B cell (primary cell): ENCODE measurements around the gene NRXN2. TPM values are rescaled to one million over a fixed set of nuclear protein-coding genes. Genes with fewer than 3 reads are reported as not detected.

Experiments used
- ATAC-seq: fragments of 200-7000 bp; cut with Tn5 transposase; one replicate; pipeline ENCODE4 v1.10.0; 2021; ENCODE audit warnings: low read depth, mild to moderate bottlenecking, moderate number of reproducible peaks, moderate library complexity
- CTCF ChIA-PET: fragments of 350-600 bp; sonication (Branson Sonifier 250); formaldehyde crosslinking; loops from one replicate; lab custom pipeline; 2021; ENCODE audit warnings: antibody characterized with exemption, inconsistent platforms; lab: Charles Lee
- POLR2A ChIA-PET: fragments of 350-600 bp; sonication (Branson Sonifier 250); formaldehyde crosslinking; loops from one replicate; lab custom pipeline; 2021; ENCODE audit warnings: antibody characterized with exemption; lab: Charles Lee
- DNase-seq: peaks from one replicate; pipeline ENCODE4 v3.0.0; 2013
- H2AFZ ChIP-seq: 2 replicates; pipeline ENCODE4 v1.6.1; 2012; ENCODE audit warnings: mild to moderate bottlenecking, low read depth, low read length; ENCODE audit not compliant: insufficient read depth, poor library complexity, severe bottlenecking
- H3K27ac ChIP-seq, 2 donors: 1 replicate in 1 of 2; 2 replicates in 1 of 2; pipeline ENCODE4 v1.5.1; 2012 to 2013; ENCODE audit warnings: low read length in 2 of 2, mild to moderate bottlenecking in 2 of 2, moderate library complexity in 1 of 2
- H3K27me3 ChIP-seq, 4 experiments: fragments of 200-600 bp in 1 of 4; sonication (generic) in 1 of 4; replicated peaks in 1 of 4; 1 replicate in 2 of 4; 2 replicates in 2 of 4; pipeline versions ENCODE4 v1.6.1 to v1.7.0; 2013 to 2016; ENCODE audit warnings: low read length in 3 of 4, mild to moderate bottlenecking in 2 of 4, mixed read lengths in 1 of 4, moderate library complexity in 1 of 4; ENCODE audit not compliant: insufficient read depth in 4 of 4, control insufficient read depth in 3 of 4; ENCODE audit errors: control extremely low read depth in 1 of 4
- H3K36me3 ChIP-seq, 2 experiments: replicated peaks in 1 of 2; 1 replicate in 1 of 2; 2 replicates in 1 of 2; pipeline versions ENCODE4 v1.6.1 to v1.7.1; 2013; ENCODE audit warnings: low read length in 1 of 2; ENCODE audit not compliant: insufficient read depth in 2 of 2, control insufficient read depth in 1 of 2; ENCODE audit errors: control extremely low read depth in 1 of 2, extremely low read depth in 1 of 2
- H3K4me1 ChIP-seq, 2 donors: fragments of 200-600 bp in 1 of 2; sonication (generic) in 1 of 2; 1 replicate in 1 of 2; 2 replicates in 1 of 2; pipeline versions ENCODE4 v1.5.1 to v1.6.1; 2013 to 2017; ENCODE audit warnings: low read length in 2 of 2; ENCODE audit not compliant: control insufficient read depth in 2 of 2, insufficient read depth in 2 of 2
- H3K4me2 ChIP-seq: replicated peaks from 2 replicates; pipeline ENCODE3; 2012; ENCODE audit warnings: mild to moderate bottlenecking, low read depth, low read length; ENCODE audit not compliant: poor library complexity, severe bottlenecking
- H3K4me3 ChIP-seq, 5 experiments: fragments of 200-600 bp in 1 of 5; sonication (generic) in 1 of 5; 1 replicate in 3 of 5; 2 replicates in 2 of 5; pipeline versions ENCODE4 v1.5.1 to v1.7.0; 2011 to 2016; ENCODE audit warnings: low read length in 4 of 5, mild to moderate bottlenecking in 4 of 5, low read depth in 2 of 5, control low read depth in 1 of 5, moderate library complexity in 1 of 5; ENCODE audit not compliant: insufficient read depth in 1 of 5; ENCODE audit errors: control extremely low read depth in 1 of 5, extremely low read depth in 1 of 5
- H3K79me2 ChIP-seq: fragments of 200-600 bp; sonication (generic); one replicate; pipeline ENCODE4 v1.6.0; 2016; ENCODE audit warnings: low read length; ENCODE audit not compliant: control insufficient read depth, insufficient read depth
- H3K9ac ChIP-seq: fragments of 200-600 bp; sonication (generic); 2 replicates; pipeline ENCODE4 v1.6.1; 2017; ENCODE audit warnings: mild to moderate bottlenecking, low read length, moderate library complexity
- H3K9me3 ChIP-seq, 3 donors: one replicate each; pipeline versions ENCODE4 v1.6.1 to v1.7.1; 2013; ENCODE audit warnings: low read length in 2 of 3; ENCODE audit not compliant: control insufficient read depth in 2 of 3, insufficient read depth in 1 of 3; ENCODE audit errors: control extremely low read depth in 1 of 3
- H4K20me1 ChIP-seq: 2 replicates; pipeline ENCODE4 v1.6.0; 2012; ENCODE audit warnings: mild to moderate bottlenecking, low read length; ENCODE audit not compliant: insufficient read depth, control insufficient read depth, poor library complexity, severe bottlenecking
- H3K27ac Mint-ChIP-seq: one replicate; pipeline ENCODE4 v1.8.0; 2021; ENCODE audit warnings: mixed read lengths
- H3K27me3 Mint-ChIP-seq: one replicate; pipeline ENCODE4 v1.8.0; 2021; ENCODE audit warnings: mixed read lengths
- H3K4me1 Mint-ChIP-seq: one replicate; pipeline ENCODE4 v1.8.0; 2021; ENCODE audit warnings: mixed read lengths
- H3K4me3 Mint-ChIP-seq: one replicate; pipeline ENCODE4 v1.8.0; 2021; ENCODE audit warnings: mixed read lengths
- H3K9me3 Mint-ChIP-seq: one replicate; pipeline ENCODE4 v1.8.0; 2022; ENCODE audit warnings: mixed read lengths; ENCODE audit not compliant: insufficient read depth
- EZH2 ChIP-seq: IDR thresholded peaks from 2 replicates; pipeline ENCODE4 v1.6.1; 2012; ENCODE audit warnings: borderline replicate concordance, low read depth, mild to moderate bottlenecking, moderate library complexity, low read length; ENCODE audit not compliant: insufficient read depth, poor library complexity, severe bottlenecking
- WGBS: methylation state at CpG from one replicate; pipeline ENCODE4 v1.1.5; 2013; ENCODE audit warnings: missing lambda C conversion rate; ENCODE audit not compliant: insufficient coverage; 5-methylcytosine and 5-hydroxymethylcytosine counted together
- intact Hi-C: fragments of 100-400 bp; cut with micrococcal nuclease; formaldehyde crosslinking; loops from one replicate; pipeline ENCODE4 v1.10.0; 2022
- polyA plus RNA-seq: library from polyadenylated mRNA; depleted of rRNA; stranded (reverse); fragments of >200 nt; gene quantifications from 2 replicates; pipeline ENCODE4 v1.2.3, GENCODE V29; 2012
- total RNA-seq, 2 donors: library from RNA; stranded (reverse); fragments of 120-200 nt in 1 of 2; gene quantifications; 1 replicate in 1 of 2; 2 replicates in 1 of 2; pipeline versions ENCODE4 v1.2.3 to v1.2.4, GENCODE V29; 2013 to 2022
- TF ChIP-seq, protein P1 (sequence below): fragments of 200-600 bp; IDR thresholded peaks from one replicate; pipeline ENCODE4 v1.8.0; 2022; ENCODE audit warnings: antibody characterized with exemption, mild to moderate bottlenecking

The NRXN2 gene
- total and polyA plus RNA-seq, 2 donors (not counting 1 experiment from before 2014, with no cell fraction given): 0.01 to 0.52 TPM

DNA sequence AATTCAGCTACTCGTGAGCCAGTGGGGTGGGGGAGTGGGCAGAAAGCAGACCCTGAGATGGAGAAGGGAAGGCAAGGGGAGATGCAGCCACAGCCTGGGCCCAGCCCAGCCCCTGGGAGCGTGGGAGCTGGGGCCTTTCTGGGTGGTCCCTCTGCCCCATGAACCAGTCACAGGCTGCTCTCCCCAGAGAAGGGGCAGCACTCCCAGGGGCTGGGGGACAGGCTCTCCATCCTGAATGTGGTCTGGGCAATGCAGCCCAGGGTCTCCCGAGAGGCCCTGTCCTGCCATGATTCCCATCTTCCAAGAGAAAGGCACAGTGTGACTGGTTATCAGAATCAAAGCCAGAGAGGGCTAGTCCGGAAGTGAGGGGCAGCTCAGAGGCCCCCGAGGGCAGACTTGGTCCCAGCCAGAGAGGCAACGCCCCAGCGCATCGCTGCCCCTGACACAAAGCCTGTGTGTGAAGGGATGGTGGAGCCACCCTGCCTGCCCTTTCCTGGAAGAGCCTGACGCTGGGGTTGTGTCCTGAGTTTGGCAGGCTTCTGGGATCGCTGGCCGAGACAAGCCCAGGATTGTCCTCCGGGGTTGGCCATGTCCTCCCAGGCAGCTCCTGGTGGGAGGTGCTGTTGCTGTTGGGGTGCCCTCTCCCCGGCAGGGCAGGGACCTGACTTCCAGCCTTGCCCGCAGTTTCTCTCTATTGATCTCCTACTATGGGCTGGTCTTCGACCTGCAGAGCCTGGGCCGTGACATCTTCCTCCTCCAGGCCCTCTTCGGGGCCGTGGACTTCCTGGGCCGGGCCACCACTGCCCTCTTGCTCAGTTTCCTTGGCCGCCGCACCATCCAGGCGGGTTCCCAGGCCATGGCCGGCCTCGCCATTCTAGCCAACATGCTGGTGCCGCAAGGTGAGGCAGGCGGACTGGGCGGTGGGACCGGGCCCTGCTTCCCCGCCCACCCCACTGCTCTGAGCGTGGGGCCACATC, 155.8 kb downstream of the NRXN2 start:
- no peaks in the 10 kb centered on the region for H3K9me3 ChIP-seq
- no peaks in the 10 kb centered on the region for H3K36me3 ChIP-seq
- ATAC-seq (no peak), DNase-seq (no peak)
- H3K4me3 ChIP-seq: no peak overlapping the region
- POLR2A ChIA-PET: no interaction called here
- H4K20me1 ChIP-seq: no peaks in the 10 kb centered on the region
- intact Hi-C loops: no loop called here
- H3K4me3 Mint-ChIP-seq: no peak overlapping the region
- H3K27ac ChIP-seq: no peak overlapping the region
- no peak for TF ChIP-seq EZH2
- TF ChIP-seq, protein P1, sequence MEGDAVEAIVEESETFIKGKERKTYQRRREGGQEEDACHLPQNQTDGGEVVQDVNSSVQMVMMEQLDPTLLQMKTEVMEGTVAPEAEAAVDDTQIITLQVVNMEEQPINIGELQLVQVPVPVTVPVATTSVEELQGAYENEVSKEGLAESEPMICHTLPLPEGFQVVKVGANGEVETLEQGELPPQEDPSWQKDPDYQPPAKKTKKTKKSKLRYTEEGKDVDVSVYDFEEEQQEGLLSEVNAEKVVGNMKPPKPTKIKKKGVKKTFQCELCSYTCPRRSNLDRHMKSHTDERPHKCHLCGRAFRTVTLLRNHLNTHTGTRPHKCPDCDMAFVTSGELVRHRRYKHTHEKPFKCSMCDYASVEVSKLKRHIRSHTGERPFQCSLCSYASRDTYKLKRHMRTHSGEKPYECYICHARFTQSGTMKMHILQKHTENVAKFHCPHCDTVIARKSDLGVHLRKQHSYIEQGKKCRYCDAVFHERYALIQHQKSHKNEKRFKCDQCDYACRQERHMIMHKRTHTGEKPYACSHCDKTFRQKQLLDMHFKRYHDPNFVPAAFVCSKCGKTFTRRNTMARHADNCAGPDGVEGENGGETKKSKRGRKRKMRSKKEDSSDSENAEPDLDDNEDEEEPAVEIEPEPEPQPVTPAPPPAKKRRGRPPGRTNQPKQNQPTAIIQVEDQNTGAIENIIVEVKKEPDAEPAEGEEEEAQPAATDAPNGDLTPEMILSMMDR: no peak
- H3K4me1 ChIP-seq: no peaks in the 10 kb centered on the region
- no peak overlapping the region for H3K27ac Mint-ChIP-seq
- peaks cover 3% of the 10 kb centered on the region for H3K27me3 Mint-ChIP-seq
- no peaks in the 10 kb centered on the region for H3K9me3 Mint-ChIP-seq
- 93% methylated on average over 29 of the region's 30 CpGs for WGBS
- no peak overlapping the region for H3K4me2 ChIP-seq
- H2AFZ ChIP-seq: no peak overlapping the region
- CTCF ChIA-PET: no interaction called here
- no peaks in the 10 kb centered on the region for H3K4me1 Mint-ChIP-seq
- no peaks in the 10 kb centered on the region for H3K79me2 ChIP-seq
- no peak overlapping the region for H3K9ac ChIP-seq
- H3K27me3 ChIP-seq: no peaks in the 10 kb centered on the region
